ENCODE measurements around the gene RESF1. TPM values are rescaled to one million over a fixed set of nuclear protein-coding genes. Genes with fewer than 3 reads are reported as not detected.

The RESF1 gene
- total and polyA plus RNA-seq, 12 donors = 8.8 to 71.5 (median 19.3) TPM

DNA sequence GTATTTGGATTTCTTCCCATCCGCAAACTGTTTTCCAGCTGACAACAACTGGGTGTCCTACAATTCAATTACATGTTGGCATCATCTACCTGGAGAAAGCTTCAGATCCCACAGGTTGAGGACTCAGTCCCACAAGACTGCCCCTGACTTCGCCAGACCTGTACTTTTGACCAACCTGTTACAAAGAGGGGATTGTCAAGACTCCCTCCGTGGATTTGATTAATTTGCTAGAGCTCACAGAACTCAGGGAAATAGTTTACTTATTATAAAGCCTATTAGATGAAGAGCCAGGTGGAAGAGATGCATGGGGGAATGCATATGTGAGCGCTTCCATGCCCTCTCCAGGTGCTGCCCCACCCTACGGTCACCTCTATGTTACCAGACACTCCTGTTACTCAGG is 14.6 kb downstream of the RESF1 start:
- Histone ChIP-seq H3K9me3 (peaks cover 0 to 55% (median 17%) of the 10 kb centered on the region in 11 donors), H3K4me1 (peaks cover 0 to 12% (median 0%) of the 10 kb centered on the region in 9 donors), H3K27me3 (no peaks in the 10 kb centered on the region), H3K36me3 (peaks cover 4 to 100% (median 62%) of the 10 kb centered on the region in 9 donors), H3K4me3 (no peak overlapping the region), H3K27ac (no peak overlapping the region)
- WGBS, 2 donors = 98 to 99% methylated on average over 5 of the region's 5 CpGs
- ATAC-seq (no peak), DNase-seq (no peak)
- TF ChIP-seq, protein P1, sequence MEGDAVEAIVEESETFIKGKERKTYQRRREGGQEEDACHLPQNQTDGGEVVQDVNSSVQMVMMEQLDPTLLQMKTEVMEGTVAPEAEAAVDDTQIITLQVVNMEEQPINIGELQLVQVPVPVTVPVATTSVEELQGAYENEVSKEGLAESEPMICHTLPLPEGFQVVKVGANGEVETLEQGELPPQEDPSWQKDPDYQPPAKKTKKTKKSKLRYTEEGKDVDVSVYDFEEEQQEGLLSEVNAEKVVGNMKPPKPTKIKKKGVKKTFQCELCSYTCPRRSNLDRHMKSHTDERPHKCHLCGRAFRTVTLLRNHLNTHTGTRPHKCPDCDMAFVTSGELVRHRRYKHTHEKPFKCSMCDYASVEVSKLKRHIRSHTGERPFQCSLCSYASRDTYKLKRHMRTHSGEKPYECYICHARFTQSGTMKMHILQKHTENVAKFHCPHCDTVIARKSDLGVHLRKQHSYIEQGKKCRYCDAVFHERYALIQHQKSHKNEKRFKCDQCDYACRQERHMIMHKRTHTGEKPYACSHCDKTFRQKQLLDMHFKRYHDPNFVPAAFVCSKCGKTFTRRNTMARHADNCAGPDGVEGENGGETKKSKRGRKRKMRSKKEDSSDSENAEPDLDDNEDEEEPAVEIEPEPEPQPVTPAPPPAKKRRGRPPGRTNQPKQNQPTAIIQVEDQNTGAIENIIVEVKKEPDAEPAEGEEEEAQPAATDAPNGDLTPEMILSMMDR (IDR thresholded peaks at IDR 0.05) = no peak
- intact Hi-C loops (cut with DNase I) = no loop called here

DNA sequence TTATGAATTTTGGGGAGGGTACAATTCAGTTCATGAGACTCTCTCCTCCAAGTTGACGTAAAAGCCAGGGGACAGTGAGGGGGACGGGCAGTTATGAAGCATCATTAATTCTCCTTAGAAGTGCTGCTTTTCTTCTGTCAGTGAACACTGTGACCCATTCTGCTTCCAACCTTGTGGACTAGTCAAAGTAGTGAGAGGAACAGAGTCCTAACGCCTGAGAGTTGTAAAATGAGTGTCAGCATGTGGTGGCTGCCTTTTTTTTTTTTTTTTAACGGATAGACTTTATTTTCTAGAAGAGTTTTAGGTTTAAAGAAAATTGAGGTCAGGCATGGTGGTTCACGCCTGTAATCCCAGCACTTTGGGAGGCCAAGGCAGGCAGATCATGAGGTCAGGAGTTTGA is 15.5 kb downstream of the RESF1 start:
- 88 to 91% methylated on average over 5 of the region's 5 CpGs for WGBS, 2 donors
- no peak for ATAC-seq
- TF ChIP-seq, protein P1 (IDR thresholded peaks at IDR 0.05) = no peak
- no peaks in the 10 kb centered on the region for H3K27me3 ChIP-seq
- peaks cover 0 to 64% (median 17%) of the 10 kb centered on the region in 11 donors for H3K9me3 ChIP-seq
- no peak overlapping the region for H3K4me3 ChIP-seq
- H3K36me3 ChIP-seq = peaks cover 4 to 100% (median 68%) of the 10 kb centered on the region in 9 donors
- intact Hi-C loops (cut with DNase I) = no loop called here
- H3K27ac ChIP-seq = no peak overlapping the region
- H3K4me1 ChIP-seq = peaks cover 0 to 4% (median 0%) of the 10 kb centered on the region in 9 donors
- no peak for DNase-seq

DNA sequence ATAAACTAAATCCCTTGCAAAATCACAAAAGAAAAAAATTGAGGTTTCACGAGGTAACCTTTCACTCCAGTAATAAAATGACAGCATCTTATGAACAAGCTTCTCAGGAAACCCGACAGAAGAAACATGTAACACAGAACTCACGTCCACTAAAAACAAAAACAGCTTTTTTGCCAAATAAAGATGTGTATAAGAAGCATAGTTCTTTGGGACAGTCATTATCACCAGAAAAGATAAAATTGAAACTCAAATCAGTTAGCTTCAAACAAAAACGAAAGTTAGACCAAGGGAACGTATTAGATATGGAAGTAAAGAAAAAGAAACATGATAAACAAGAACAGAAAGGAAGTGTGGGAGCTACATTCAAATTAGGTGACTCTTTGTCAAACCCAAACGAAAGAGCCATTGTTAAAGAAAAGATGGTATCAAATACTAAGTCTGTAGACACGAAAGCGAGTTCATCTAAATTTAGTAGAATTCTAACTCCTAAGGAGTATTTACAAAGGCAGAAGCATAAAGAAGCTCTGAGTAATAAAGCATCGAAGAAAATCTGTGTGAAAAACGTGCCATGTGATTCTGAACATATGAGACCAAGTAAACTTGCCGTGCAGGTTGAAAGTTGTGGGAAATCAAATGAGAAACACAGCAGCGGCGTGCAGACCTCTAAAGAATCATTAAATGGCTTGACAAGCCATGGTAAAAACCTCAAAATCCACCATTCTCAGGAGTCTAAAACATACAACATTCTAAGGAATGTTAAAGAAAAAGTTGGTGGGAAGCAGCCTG is 25.8 kb downstream of the RESF1 start:
- DNase-seq = no peak
- no peaks in the 10 kb centered on the region for H3K27me3 ChIP-seq
- WGBS, 2 donors = 95% methylated on average over 13 of the region's 13 CpGs
- no peak overlapping the region for H3K27ac ChIP-seq
- H3K9me3 ChIP-seq = peaks cover 0 to 61% (median 0%) of the 10 kb centered on the region in 11 donors
- no peak for ATAC-seq
- peaks cover 0 to 14% (median 0%) of the 10 kb centered on the region in 9 donors for H3K4me1 ChIP-seq
- H3K36me3 ChIP-seq = peaks cover 5 to 78% (median 28%) of the 10 kb centered on the region in 9 donors
- intact Hi-C loops (cut with DNase I) = loop anchor here in 1 of 10 donors (10.0 kb wide), 1 partner anchor 300 kb away; no protein-coding TSS in a partner anchor
- no peak overlapping the region for H3K4me3 ChIP-seq
- TF ChIP-seq, protein P1 (IDR thresholded peaks at IDR 0.05) = no peak

DNA sequence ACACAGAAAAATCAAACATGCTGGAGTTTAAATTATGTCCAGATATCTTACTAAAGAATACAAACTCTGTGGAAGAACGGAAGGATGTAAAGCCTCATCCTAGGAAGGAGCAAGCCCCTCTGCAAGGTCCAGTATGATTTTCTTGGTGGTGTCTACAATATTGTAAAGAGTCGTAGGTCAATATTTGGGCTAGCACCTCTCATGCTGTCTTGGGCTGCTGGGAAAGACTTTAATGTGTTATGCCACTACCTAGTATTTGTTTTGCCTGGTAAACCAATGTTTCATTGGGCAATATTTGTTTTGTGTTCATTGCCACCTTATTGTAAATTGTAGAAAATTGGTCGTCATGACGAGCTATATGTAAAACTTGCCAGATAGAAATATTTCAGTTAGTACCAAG is 26.6 kb downstream of the RESF1 start:
- peaks cover 0 to 54% (median 0%) of the 10 kb centered on the region in 11 donors for H3K9me3 ChIP-seq
- intact Hi-C loops (cut with DNase I) = loop anchor here in 1 of 10 donors (10.0 kb wide), 1 partner anchor 301 kb away; no protein-coding TSS in a partner anchor
- H3K36me3 ChIP-seq = peaks cover 5 to 78% (median 21%) of the 10 kb centered on the region in 9 donors
- H3K27me3 ChIP-seq = no peaks in the 10 kb centered on the region
- WGBS, 2 donors = 95 to 96% methylated on average over 4 of the region's 4 CpGs
- ATAC-seq (no peak), DNase-seq (no peak)
- H3K4me1 ChIP-seq = peaks cover 0 to 16% (median 0%) of the 10 kb centered on the region in 9 donors
- no peak overlapping the region for H3K4me3 ChIP-seq
- TF ChIP-seq, protein P1 (IDR thresholded peaks at IDR 0.05) = no peak
- no peak overlapping the region for H3K27ac ChIP-seq
